HG02870 (cell line): ENCODE results near the gene P4HTM.
A peak's percentile ranks its signal among the peaks of the same experiment; 100 is the strongest.

Experiments
- ATAC-seq: cut with Tn5 transposase; IDR thresholded peaks from one replicate; pipeline ENCODE4 v1.9.1; 2021; ENCODE audit warnings: mild to moderate bottlenecking, moderate library complexity; ENCODE audit not compliant: unreplicated experiment

Gene P4HTM

DNA sequence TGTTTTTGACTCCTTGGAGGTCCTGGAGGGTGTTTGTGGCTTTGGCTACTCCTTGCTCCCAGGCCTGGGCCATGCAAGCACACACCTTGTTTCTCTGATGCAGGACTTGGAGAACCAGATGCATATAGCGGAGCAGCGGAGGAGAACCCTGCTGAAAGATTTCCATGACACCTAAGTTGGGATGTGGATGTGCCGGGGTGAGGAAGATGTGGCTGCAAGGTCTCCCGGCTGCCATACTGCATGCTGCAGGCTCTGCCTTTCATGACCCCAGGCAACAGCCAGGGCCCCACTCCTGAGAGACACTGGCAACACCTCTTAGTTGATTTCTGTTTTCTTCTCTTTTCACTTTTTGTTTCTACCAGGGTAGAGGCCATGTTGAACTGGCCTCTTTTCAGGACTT, 6.9 kb upstream of the P4HTM start:
- no peak for ATAC-seq

DNA sequence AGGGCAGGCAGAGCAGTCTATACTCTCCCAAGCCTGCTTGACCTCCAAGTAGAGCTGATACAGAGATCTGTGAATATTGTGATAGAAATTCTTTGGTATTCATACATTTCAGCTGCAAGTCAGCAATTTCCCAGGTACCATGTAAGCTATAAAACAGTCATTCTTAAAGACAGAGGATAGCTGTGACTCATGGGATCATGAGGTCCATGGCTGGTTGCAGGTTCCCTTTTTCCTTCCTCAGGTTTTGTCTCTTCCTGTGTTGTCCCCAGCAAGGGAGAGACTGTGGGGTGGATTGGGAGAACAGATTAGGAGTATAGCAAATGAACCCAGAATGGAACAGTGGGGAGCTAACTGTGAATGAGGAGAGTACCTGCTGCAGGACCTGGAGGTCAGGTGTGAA, 5.4 kb upstream of the P4HTM start:
- no peak for ATAC-seq

DNA sequence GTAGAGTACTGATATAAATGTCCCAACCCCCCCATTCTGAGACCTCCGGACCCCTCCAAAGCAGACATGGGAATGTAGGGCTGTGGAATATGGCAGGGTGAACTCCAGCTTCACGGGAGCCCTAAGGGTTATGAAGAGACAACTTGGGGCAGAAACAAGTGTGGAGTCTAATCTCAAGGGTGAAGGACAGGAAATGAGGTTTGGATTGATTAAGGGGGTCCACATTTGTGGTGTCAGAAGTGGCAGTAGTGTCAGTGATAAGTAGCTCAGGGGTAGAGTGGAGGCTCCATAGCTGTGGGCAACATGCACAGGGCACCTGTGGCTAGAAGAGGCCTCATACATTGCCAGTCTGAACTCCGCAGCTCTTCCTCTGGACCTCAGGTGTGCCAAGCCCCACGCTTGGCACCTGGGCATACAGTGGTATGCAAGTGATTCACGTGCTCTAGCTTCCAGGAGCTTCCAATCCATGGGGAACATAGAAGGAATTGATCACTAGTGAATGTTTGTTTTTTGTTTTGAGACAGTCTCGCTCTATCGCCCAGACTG, 4.1 kb upstream of the P4HTM start:
- ATAC-seq, result no peak

DNA sequence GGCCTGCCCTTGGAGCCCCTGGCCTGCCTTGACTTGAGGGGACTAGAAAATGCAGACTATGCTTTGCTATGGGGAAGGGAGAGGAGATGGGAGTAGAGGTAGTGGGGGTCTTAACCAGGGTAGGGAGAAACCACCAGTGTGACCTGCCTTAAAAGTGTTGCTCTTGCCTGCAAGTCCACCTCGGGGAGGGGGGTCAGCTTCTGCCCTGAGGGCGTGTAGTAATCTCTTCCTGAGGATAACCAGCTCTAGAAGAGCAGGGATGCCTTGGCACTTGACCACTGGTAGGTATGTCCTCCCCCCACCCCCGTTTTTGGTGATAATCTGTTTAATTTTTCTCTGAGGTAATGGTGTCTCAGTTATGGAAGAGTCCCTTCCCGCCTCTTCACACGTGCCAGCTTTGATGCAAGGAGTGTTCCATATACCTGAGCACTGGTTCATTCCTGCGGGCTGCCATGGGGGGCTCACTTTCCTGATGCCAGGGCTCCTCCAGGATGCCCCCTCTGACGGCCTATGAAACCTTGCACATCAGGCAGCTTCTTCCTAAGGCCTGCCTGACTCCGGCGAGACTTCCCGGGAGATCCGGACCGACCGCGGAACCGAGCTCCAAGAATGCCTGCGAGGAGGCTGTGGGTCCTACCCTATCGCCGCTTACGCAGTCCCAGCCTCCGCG, 780 bp upstream of the P4HTM start:
- ATAC-seq, result no peak

DNA sequence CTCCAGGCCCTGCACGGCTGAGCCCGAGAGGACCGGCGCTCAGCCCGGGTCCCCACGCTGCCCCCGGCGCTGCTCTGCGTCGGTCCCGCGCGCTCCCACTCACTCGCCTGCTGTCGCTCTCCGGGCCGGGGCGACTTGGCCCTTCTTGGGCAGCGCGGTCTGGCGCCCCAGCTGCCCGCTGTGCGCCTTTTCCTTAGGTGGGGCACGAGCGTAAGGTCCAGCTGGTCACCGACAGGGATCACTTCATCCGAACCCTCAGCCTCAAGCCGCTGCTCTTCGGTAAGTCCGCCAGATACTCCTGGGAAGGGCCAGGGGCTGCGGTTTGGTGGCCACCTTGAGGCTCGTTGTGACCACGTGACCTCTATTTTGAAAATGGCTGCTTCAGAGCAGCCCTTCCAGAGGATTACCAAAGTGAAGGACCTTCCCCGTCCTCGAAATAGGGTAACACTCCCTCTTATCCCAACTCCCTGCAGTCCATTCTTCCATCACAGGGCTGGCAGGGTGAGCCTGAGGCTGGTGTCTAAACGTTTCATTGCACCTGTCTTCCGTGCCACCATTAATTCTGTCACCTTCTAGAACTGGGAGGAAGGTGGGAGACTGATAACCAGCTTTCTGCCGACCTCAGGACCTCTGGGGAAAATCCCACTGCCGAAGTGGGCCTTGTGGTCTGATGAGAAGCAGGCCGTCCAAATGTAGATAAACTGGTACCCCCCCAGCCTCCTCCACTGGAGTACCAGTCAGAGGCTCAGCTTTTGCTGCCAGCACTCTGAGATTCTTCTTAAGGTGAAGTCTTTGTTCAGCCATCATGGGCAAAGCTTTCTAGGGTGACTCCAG, 812 bp downstream of the P4HTM start:
- peak; percentile 14 for ATAC-seq

DNA sequence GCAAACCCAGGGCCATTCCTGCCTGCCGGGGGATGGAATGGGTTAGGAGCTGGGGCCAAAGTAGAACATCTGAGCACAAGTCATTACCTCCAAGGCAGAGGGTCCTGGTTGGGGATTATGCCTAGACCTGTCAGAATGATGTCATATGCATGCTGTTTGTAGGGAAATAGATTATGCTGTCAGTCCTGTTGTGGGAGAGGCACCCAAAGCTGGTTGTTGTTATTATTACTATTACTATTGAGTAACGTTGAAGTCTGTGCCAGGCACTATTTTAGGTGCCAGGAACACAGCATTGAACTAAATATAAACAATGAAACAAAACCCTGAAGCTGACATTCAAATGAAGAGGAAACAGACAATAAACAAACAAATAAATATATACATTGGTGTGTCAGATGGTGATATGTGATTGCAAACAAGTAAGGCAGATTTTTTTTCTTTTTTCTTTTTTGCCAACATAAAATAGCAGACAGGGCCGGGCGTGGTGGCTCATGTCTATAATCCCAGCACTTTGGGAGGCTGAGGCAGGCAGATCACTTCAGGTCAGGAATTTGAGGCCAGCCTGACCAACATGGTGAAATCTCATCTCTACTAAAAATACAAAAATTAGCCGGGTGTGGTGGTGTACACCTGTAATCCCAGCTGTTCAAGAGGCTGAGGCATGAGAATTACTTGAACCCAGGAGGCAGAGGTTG, 2.0 kb downstream of the P4HTM start:
- no peak for ATAC-seq

DNA sequence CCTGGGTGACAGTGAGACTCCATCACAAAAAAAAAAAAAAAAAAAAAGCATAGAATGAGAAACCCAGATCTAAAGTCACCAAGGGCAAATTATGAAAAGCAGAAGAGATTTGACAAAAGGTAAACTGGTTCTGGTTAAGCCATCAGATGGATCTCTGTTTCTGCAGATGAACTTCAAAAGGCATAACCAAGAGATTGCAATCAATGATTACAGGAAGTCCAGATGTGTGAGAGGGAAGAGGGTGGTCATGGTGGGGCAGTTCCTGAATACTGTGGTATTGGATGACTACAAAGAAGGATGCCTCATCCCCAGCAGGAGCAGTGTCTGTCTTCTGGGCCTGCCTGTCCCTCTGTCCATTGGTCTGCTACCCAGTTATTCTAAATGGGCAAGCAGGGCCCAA, 3.8 kb downstream of the P4HTM start:
- no peak for ATAC-seq

DNA sequence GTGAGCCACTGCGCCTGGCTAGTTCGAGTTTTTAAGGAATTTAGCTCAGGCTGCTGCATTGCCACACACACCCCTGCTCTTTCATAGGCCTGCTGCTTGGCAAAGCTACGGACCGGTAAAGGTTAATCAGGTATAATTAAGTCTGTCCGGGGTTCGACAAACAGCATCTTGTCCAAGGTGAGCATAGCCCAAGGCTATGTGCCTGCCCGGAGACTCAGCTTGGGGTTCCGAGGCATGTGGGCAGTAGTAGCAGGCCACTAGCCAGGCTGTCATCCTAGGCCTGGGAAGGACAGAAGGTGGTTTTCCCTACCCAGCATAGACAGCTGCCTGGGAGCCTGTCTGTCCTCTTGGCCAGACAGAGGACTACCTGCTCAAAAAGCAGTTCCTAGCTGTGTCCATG, 6.6 kb downstream of the P4HTM start:
- no peak for ATAC-seq

DNA sequence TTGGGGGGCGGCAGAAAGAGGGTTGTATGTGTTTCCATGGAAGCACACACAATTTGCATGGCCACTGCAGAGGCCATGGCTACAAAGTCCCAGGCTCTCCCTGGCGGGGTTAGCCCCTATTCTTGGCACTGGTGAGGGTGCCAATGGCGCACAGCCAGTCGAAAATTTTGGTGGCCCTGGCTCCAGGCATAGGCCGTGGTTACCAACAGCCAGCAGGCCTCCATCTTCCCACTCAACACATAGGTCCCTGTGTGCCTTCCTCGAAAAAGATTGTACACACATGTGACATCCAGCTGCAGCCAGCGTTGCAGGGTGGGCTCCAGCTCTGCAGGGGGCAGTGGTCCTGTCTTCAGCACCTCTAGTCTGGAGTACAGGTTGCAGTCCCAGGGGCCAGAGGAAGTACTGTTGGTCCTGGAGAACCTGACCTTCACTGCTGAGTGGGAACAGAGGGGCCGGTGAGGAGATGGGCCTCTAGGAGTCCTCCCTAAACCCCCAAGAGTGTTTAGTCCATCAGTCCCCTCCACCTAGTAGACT, 7.1 kb downstream of the P4HTM start:
- ATAC-seq, result no peak

DNA sequence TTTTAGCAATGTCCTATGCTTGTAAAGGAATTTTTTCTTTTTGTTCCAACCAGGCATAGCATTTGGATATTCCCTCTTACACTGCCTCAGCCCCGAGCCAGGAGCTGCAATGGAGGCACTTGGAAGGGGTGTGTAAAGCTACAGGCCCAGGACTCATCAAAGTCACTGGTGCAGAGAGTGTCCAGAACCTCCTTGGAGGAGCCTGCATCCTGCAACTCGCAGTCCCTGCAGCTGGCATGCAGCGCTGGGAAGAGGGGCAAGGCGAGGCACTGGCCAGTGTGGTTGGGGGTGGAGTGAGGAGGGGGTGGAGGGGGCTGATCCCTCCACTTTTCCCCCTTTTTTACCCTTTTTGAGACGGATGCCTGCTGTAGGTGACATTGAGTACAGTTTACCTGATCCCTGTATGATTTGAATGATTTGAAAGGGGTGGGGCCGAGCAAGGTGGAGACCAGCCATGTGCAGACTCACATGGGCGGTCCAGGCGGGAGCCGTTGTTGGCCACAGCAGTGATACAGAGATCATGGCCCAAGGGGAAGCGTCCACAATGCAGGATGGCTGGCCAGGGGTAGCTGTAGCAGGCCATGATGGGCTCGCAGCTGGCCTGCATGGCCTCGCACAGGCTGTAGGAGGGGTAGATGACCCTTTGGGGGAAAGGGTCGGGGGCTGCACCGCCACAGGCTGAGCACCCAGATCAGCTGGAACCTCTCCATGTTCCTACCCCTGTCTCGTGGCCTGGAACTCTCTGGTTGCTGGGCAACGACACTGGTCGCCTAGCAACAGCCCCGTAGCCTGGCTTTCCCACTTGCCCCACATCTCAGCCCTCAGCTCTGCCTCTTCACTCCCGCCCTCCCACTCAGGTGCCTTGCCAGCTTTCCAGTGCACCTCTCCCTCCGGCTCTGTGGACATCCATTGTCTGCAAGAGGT, 7.9 kb downstream of the P4HTM start:
- no peak for ATAC-seq

DNA sequence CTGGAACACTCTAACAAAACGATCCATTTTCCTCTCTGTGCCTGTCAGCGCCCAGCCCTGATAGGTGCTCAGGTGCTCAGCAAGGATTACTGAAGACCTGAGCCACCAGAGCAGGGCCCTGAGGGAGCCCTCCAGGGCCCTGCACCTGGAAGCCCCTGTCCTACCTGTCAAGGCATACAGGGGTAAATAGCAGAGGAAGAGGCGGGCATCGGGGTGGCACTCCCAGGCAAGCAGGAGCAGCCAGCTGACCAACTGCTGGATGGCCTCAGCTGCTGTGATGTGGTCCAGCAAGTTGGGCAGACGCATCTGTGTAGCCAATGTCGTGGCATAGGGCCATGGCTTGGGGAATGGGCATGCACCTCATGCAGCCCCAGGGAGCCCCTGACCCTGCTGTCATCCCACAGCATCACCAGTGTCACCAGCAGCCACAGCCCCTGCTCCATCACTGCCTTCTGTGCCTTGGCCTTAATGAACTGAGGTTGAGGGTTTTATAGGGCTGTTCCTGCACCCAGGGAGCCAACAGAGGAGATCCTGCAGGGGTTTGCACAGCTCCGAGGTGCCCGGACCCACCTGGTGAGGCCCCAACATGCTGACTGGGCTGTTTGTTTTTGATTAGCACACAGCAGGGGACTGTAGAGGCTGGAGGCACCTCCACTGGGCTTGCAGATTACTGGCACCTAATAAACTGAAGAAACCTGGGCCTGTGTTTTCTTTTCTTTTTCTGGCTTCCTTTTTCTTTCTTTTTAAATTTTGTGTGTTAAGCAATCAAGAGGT, 9.2 kb downstream of the P4HTM start:
- ATAC-seq, result no peak

DNA sequence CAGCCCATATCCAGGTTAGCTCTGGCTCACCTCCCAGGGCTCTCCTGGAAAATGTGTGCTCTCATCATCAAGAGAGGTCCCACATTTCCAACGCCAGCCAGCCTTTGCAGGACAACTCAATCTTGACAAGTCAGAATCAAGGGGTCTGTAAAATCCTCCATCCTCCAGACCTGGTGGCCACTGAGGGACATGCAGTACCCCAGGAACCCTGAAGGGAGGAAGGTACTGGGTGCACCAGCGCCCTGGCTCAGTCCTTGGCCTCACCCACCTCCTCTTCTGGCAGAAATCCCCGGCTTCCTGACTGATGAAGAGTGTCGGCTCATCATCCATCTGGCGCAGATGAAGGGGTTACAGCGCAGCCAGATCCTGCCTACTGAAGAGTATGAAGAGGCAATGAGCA, 11.1 kb downstream of the P4HTM start:
- ATAC-seq, result no peak

DNA sequence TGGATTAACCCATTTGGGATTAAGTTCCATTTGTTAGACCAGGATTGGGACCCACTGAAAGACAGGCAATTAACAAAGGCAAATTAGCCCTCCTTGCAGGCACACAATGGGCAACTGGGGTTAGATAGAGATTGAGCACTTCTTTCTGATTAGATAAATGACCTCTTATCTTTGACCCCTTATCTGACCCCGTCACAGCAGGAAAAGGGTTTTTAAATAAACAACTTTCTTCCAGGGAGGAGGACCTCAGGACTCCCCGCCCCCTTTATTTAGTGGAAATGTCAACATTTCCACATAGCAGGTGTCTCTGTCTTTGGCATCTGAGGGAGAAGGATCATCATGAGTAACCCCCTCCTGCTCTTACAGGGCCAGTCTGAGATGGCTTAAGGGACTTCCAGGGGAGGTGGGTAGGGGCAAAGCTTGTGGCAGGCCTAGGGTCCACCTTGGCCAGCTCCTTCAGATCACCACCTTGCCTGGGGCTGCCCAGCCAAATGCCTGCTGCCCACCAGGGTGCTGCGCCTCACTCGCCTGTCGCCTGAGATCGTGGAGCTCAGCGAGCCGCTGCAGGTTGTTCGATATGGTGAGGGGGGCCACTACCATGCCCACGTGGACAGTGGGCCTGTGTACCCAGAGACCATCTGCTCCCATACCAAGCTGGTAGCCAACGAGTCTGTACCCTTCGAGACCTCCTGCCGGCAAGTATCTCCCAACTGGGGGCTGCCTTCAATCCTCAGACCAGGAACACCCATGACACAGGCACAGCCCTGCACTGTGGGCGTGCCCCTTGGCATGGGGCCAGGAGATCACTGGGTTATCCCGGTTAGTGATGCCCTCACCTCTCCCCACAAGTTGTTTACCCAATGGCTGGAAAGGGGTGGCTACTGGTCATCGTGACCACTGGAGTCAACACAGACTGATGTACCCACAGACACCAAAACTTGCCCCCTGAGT, 14.6 kb downstream of the P4HTM start:
- no peak for ATAC-seq

DNA sequence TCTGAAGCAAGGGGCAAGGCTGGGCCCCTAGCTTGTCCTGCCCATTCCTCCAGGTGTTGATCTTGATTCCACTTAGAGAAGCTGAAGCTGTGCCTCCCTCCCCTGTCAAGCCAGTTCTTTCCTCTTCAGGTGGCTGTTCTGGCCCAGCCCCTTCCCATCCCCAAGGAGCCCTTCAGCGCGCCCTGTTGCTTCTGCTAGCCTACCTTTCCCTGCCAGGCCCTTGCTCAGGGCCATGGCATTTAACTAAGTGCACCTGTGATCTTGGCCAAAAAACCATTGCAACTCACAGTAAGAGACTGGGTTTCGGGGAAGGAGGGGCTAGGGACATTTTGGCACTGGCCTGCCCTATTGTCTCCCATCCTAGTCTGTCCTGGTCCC, 15.3 kb downstream of the P4HTM start:
- ATAC-seq, result no peak

DNA sequence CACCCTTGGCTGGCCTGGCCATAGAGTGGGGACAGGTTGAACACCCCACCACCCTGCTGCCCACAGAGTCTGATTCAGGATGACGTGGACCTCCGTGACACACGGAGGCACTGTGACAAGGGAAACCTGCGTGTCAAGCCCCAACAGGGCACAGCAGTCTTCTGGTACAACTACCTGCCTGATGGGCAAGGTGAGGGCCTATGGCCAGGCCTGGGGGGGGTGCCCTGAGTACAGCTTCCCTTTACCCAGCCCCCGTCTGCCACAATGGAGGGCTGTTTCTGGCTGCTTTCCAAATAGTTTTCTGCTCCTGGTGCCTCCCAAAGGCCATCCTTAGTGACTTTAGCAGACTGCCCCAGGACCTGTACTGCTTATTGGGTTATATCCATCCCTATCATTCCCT, 16.0 kb downstream of the P4HTM start:
- no peak for ATAC-seq

DNA sequence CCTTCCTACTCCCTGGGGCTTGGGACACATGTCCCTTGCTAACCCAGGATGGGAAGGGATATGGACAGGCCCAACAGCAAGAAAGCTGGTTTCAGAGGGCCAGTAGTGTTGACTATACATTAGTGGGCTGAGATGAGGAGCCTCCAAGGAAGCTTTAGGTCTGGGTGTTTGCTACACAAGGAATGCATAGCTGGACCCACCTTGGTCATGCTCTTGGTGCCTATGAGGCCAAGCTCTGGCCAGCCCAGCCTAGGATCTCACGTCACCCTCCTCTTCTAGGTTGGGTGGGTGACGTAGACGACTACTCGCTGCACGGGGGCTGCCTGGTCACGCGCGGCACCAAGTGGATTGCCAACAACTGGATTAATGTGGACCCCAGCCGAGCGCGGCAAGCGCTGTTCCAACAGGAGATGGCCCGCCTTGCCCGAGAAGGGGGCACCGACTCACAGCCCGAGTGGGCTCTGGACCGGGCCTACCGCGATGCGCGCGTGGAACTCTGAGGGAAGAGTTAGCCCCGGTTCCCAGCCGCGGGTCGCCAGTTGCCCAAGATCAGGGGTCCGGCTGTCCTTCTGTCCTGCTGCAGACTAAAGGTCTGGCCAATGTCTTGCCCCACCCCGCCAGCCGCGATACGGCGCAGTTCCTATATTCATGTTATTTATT, 16.5 kb downstream of the P4HTM start:
- ATAC-seq, result no peak

DNA sequence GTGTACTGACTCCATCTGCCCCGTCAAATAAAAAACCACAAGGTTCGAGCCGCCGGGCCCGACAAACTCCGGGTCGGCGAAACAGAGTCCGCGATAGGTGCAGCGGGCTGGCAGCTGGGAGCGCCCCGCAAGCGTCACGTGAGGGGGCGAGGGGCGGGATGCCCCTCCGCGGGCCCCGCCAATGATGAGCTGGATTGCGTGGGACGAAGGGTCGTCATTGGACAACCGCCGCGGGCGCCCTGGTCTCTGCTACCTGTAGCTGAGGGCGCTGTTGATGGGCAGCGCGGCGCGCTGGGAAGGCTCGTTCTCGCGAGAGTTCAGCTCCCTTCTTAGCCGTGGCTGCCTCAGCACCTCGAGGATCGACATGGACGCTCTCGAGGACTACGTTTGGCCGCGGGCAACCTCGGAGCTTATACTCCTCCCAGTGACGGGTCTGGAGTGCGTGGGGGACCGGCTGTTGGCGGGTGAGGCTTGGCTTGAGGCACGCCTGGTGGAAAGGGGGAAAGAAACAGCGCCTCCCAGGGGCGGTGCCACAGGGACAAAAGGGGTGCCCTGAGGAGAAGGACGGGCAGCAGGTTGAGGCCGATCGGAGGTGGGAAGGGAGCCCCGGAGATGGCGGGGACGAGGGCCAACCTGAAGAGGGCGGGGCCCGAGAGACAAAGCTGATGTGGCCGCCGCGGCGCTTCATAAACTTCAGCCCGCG, 17.2 kb downstream of the P4HTM start, which contains the start of gene WDR6:
Gene WDR6 (plus strand): TSS at position 324 of the 703 bp plus-strand sequence. CDS start 41 bp downstream, at position 365.
- peak; percentile 81 for ATAC-seq
